GM19099 (cell line): Measurements from ENCODE around the gene C5orf22.

Source experiments
- POLR2A ChIP-seq: IDR thresholded peaks from 3 replicates; pipeline ENCODE4 v1.6.1; 2011; ENCODE audit warnings: low read depth; ENCODE audit not compliant: insufficient read length; ENCODE audit errors: extremely low read depth

The C5orf22 gene

GRCh38 chr5:31534527-31535046, 2.5 kb downstream of the C5orf22 start:
- TF ChIP-seq POLR2A: no peak

DNA sequence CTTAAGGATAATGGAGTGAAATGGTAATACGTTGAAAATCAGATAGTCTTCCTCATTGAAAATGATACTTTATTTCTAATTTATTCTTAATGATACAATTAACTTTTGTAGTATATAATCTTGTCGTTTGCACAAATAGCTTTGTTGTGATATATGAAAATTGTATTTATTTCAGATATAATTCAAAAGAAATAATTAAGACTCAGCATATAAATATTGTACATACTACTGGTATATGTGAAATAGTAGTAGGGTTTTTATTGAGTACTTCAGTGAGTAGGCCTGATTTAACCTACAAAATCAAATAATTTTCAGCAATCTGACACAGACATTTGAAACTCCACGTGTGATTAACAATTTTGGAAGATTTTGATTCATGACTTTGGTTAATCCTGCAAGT, 4.8 kb downstream of the C5orf22 start:
- TF ChIP-seq POLR2A: no peak

- no peak for TF ChIP-seq POLR2A
Observed at GRCh38 chr5:31537349-31537748, 5.2 kb downstream of the C5orf22 start.

GRCh38 chr5:31537851-31538250, 5.8 kb downstream of the C5orf22 start:
- no peak for TF ChIP-seq POLR2A

- no peak for TF ChIP-seq POLR2A
Observed at GRCh38 chr5:31551878-31552277, 19.8 kb downstream of the C5orf22 start.

DNA sequence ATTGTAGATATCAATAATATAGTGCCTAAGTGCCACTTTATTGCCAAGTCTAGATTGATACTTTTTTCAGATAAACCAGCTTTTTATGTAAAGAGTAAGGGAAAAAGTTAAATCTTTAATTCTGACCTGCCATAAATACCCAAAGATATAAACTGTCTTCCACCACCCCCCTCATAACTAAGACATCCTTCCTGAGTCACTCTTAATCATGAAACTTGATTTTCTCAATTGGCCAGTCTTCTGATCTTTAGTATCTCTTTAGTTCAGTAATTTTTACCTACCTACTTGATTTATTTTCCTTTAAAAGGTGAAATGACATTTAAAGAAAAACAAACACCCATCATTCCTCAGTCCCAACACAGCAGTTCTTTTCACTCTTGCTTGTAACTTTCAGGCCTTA, 21.8 kb downstream of the C5orf22 start:
- no peak for TF ChIP-seq POLR2A

DNA sequence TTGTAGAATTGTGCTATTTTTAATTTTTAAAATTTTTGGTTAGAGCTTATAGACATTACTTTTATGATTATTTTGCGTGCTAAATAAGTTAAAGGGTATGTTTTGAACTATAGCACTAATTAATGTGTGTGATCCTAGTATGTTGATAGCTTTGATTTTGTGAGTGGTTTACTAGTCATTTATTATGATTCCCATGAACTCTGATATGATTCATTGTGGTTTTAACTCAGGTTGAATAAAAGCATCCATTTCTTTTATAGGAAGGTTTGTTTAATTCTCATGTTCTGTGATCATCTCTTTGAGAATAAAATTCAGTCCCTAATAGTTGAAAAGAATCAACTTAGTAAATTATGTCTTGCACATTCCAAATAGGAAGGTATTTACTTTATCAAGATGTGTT, 22.5 kb downstream of the C5orf22 start:
- TF ChIP-seq POLR2A: no peak

DNA sequence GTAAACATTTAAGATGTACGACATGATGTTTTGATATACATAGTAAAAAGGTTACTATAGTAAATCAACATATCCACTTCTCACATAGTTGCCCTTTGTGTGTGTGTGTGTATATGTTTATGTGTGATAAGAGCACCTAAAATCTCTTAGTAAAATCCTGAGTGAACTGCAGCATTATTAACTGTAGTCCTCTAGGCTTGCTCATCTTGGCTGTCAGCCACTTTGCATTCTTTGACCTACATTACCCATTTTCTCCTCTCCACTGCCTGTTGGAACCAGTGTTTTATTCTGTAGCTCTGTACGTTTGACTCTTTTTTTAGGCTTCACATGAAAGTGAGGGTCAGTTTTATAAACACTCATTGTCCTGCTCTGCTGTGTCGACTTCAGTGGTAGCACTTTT, 24.4 kb downstream of the C5orf22 start:
- TF ChIP-seq POLR2A: no peak

- TF ChIP-seq POLR2A: no peak
Observed at GRCh38 chr5:31559942-31560341, 27.8 kb downstream of the C5orf22 start.

GRCh38 chr5:31561946-31562345, 29.8 kb downstream of the C5orf22 start:
- TF ChIP-seq POLR2A: no peak

- no peak for TF ChIP-seq POLR2A
Observed at GRCh38 chr5:31563216-31563615, 31.1 kb downstream of the C5orf22 start.

- no peak for TF ChIP-seq POLR2A
Observed at GRCh38 chr5:31568302-31568835, 36.3 kb downstream of the C5orf22 start.

GRCh38 chr5:31569068-31569467, 37.0 kb downstream of the C5orf22 start:
- no peak for TF ChIP-seq POLR2A

GRCh38 chr5:31573494-31574142, 41.5 kb downstream of the C5orf22 start:
- TF ChIP-seq POLR2A: no peak

- no peak for TF ChIP-seq POLR2A
Observed at GRCh38 chr5:31574772-31575171, 42.7 kb downstream of the C5orf22 start.

GRCh38 chr5:31577438-31577837, 45.3 kb downstream of the C5orf22 start:
- no peak for TF ChIP-seq POLR2A

GRCh38 chr5:31579558-31579957, 47.5 kb downstream of the C5orf22 start:
- no peak for TF ChIP-seq POLR2A
